ENCODE results near the gene TCF20. TPM values are rescaled to one million over a fixed set of nuclear protein-coding genes. Genes with fewer than 3 reads are reported as not detected.

TCF20 gene
- total and polyA plus RNA-seq, 8 donors = 24.8 to 41.3 (median 25.6) TPM

- no peaks in the 10 kb centered on the region for H3K27me3 ChIP-seq
- peak overlapping the region in 1 of 2 donors; percentile 84 for H3K27ac ChIP-seq
- ATAC-seq = no peak
- peak overlapping the region; percentile 100 for H3K4me3 ChIP-seq
- no peaks in the 10 kb centered on the region for H3K9me3 ChIP-seq
- intact Hi-C loops (cut with DNase I) = no loop called here
- H3K36me3 ChIP-seq = no peaks in the 10 kb centered on the region
- no peak for TF ChIP-seq CTCF (IDR thresholded peaks at IDR 0.05)
- peaks cover 0 to 27% of the 10 kb centered on the region in 2 donors for H3K4me1 ChIP-seq
- DNase-seq = no peak
These were observed 1.5 kb downstream of the TCF20 start for GRCh38 chr22:42268852-42269410.

GRCh38 chr22:42265321-42265720 is 5.1 kb downstream of the TCF20 start:
- TF ChIP-seq CTCF (IDR thresholded peaks at IDR 0.05) = no peak
- intact Hi-C loops (cut with DNase I) = no loop called here

GRCh38 chr22:42263944-42264343 is 6.5 kb downstream of the TCF20 start:
- DNase-seq = no peak
- TF ChIP-seq CTCF (IDR thresholded peaks at IDR 0.05) = no peak
- intact Hi-C loops (cut with DNase I) = no loop called here
- no peak overlapping the region for H3K4me3 ChIP-seq
- peaks cover 4 to 23% of the 10 kb centered on the region in 2 donors for H3K4me1 ChIP-seq
- no peak for ATAC-seq
- no peaks in the 10 kb centered on the region for H3K36me3 ChIP-seq
- H3K9me3 ChIP-seq = no peaks in the 10 kb centered on the region
- no peaks in the 10 kb centered on the region for H3K27me3 ChIP-seq
- no peak overlapping the region for H3K27ac ChIP-seq

More at GRCh38 chr22:42265321-42265720, 5.1 kb downstream of the TCF20 start:
- Histone ChIP-seq H3K4me1 (peaks cover 4 to 29% of the 10 kb centered on the region in 2 donors), H3K36me3 (no peaks in the 10 kb centered on the region), H3K9me3 (no peaks in the 10 kb centered on the region), H3K27ac (no peak overlapping the region), H3K27me3 (no peaks in the 10 kb centered on the region), H3K4me3 (no peak overlapping the region)
- no peak for ATAC-seq
- no peak for DNase-seq

- H3K4me3 ChIP-seq = no peak overlapping the region
- H3K36me3 ChIP-seq = no peaks in the 10 kb centered on the region
- H3K27ac ChIP-seq = no peak overlapping the region
- no peak for TF ChIP-seq CTCF (IDR thresholded peaks at IDR 0.05)
- intact Hi-C loops (cut with DNase I) = no loop called here
- peaks cover 4 to 13% of the 10 kb centered on the region in 2 donors for H3K4me1 ChIP-seq
- ATAC-seq (peak; percentile 31), DNase-seq (no peak)
- H3K9me3 ChIP-seq = no peaks in the 10 kb centered on the region
- H3K27me3 ChIP-seq = no peaks in the 10 kb centered on the region
These were observed 7.5 kb downstream of the TCF20 start for GRCh38 chr22:42262964-42263363.

GRCh38 chr22:42261296-42261695 is 9.2 kb downstream of the TCF20 start:
- peaks cover 4 to 7% of the 10 kb centered on the region in 2 donors for H3K4me1 ChIP-seq
- H3K27ac ChIP-seq = no peak overlapping the region
- H3K27me3 ChIP-seq = no peaks in the 10 kb centered on the region
- H3K4me3 ChIP-seq = no peak overlapping the region
- no peak for TF ChIP-seq CTCF (IDR thresholded peaks at IDR 0.05)
- DNase-seq = peak in 1 of 4 donors; percentile 54
- ATAC-seq = no peak
- no peaks in the 10 kb centered on the region for H3K36me3 ChIP-seq
- intact Hi-C loops (cut with DNase I) = no loop called here
- no peaks in the 10 kb centered on the region for H3K9me3 ChIP-seq

Measured in left lung (tissue), 10 donors.